OCI-LY1 (cell line): Measurements from ENCODE around the gene FHIP1A.

Experiments used
- H2AFZ ChIP-seq: fragments of 200-600 bp; sonication (generic), shearing (Covaris generic); 2 replicates; pipeline ENCODE4 v1.6.0; 2014; ENCODE audit warnings: antibody characterized with exemption, mild to moderate bottlenecking, low read length
- H3F3A ChIP-seq: fragments of 200-600 bp; sonication (generic), shearing (Covaris generic); 2 replicates; pipeline ENCODE4 v1.6.0; 2014; ENCODE audit warnings: mild to moderate bottlenecking, antibody characterized with exemption, low read length, moderate library complexity; ENCODE audit not compliant: insufficient read depth
- H3K27ac ChIP-seq: fragments of 200-600 bp; sonication (generic); 2 replicates; pipeline ENCODE4 v1.5.1; 2014; ENCODE audit warnings: low read length, mixed run types, mild to moderate bottlenecking, low read depth; ENCODE audit not compliant: poor library complexity, severe bottlenecking
- H3K27me3 ChIP-seq: fragments of 200-600 bp; sonication (generic); 2 replicates; pipeline ENCODE4 v1.6.0; 2014; ENCODE audit warnings: antibody characterized with exemption, mild to moderate bottlenecking, low read length, moderate library complexity; ENCODE audit not compliant: insufficient read depth
- H3K36me3 ChIP-seq: fragments of 200-600 bp; sonication (generic); 2 replicates; pipeline ENCODE4 v1.6.1; 2014; ENCODE audit warnings: mild to moderate bottlenecking, antibody characterized with exemption, low read length, moderate library complexity, mixed read lengths; ENCODE audit not compliant: insufficient read depth
- H3K4me1 ChIP-seq: fragments of 200-600 bp; sonication (generic); 2 replicates; pipeline ENCODE4 v1.5.1; 2014; ENCODE audit warnings: mild to moderate bottlenecking, low read length, moderate library complexity; ENCODE audit not compliant: insufficient read depth, severe bottlenecking
- H3K4me2 ChIP-seq: fragments of 200-600 bp; sonication (generic), shearing (Covaris generic); 2 replicates; pipeline ENCODE4 v1.6.1; 2014; ENCODE audit warnings: low read length
- H3K4me3 ChIP-seq: fragments of 200-600 bp; sonication (generic); 2 replicates; pipeline ENCODE4 v1.5.1; 2014; ENCODE audit warnings: low read length, low read depth, mild to moderate bottlenecking, mixed read lengths; ENCODE audit not compliant: poor library complexity, severe bottlenecking
- H3K79me2 ChIP-seq: fragments of 200-600 bp; shearing (Covaris generic); 2 replicates; pipeline ENCODE4 v1.6.1; 2016; ENCODE audit warnings: mixed run types, low read length, mixed read lengths; ENCODE audit not compliant: insufficient read depth
- H3K9ac ChIP-seq: fragments of 200-600 bp; sonication (generic), shearing (Covaris generic); 2 replicates; pipeline ENCODE4 v1.6.1; 2014; ENCODE audit warnings: mild to moderate bottlenecking, low read length, mixed read lengths
- H3K9me2 ChIP-seq: fragments of 200-600 bp; sonication (generic), shearing (Covaris generic); 2 replicates; pipeline ENCODE4 v1.6.1; 2014; ENCODE audit warnings: low read depth, mild to moderate bottlenecking, low read length, mixed read lengths
- H3K9me3 ChIP-seq: fragments of 200-600 bp; shearing (Covaris generic); 2 replicates; pipeline ENCODE4 v1.6.1; 2014; ENCODE audit warnings: low read length, mixed read lengths
- H4K20me1 ChIP-seq: fragments of 200-600 bp; sonication (generic), shearing (Covaris generic); 2 replicates; pipeline ENCODE4 v1.6.0; 2016; ENCODE audit warnings: mild to moderate bottlenecking, low read length; ENCODE audit not compliant: insufficient read depth
- EZH2 ChIP-seq: fragments of 200-600 bp; sonication (generic), shearing (Covaris generic); IDR thresholded peaks from 2 replicates; pipeline ENCODE4 v1.8.0; 2017; ENCODE audit warnings: borderline replicate concordance, mixed run types, mild to moderate bottlenecking, antibody characterized with exemption, low read length, moderate library complexity, mixed read lengths
- TF ChIP-seq, protein P1 (sequence below): fragments of 200-600 bp; sonication (generic), shearing (Covaris generic); IDR thresholded peaks from 2 replicates; pipeline ENCODE4 v1.5.1; 2017; ENCODE audit warnings: mild to moderate bottlenecking, antibody characterized with exemption, low read length, moderate library complexity, mixed read lengths

The FHIP1A gene

DNA sequence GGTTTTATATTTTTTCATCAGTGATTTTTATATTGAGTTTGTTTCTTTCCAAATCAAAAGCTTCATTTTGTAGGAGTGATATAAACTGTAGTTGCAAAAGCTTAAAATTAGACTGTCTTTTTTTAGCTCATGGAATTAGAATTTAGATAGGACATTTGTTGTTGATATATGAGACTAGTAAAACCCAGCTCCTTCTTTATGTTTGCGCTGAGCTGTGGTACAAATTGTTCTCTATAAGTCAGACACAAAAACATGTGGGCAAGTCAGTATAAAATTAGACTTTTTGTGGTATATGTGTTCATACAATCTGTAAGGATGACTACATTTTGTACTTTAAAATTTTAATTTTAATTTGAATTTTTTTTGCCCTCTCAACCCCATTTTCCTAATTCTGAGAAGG is 18.3 kb downstream of the FHIP1A start:
- Histone ChIP-seq H3K9me2 (no peaks in the 10 kb centered on the region), H3K27ac (no peak overlapping the region), H2AFZ (no peak overlapping the region), H3K36me3 (no peaks in the 10 kb centered on the region), H3K27me3 (no peaks in the 10 kb centered on the region), H3K4me1 (no peaks in the 10 kb centered on the region), H3K9ac (no peak overlapping the region), H3F3A (no peaks in the 10 kb centered on the region), H3K4me3 (no peak overlapping the region), H3K79me2 (no peaks in the 10 kb centered on the region), H3K9me3 (no peaks in the 10 kb centered on the region), H3K4me2 (no peak overlapping the region), H4K20me1 (no peaks in the 10 kb centered on the region)
- TF ChIP-seq, protein P1, sequence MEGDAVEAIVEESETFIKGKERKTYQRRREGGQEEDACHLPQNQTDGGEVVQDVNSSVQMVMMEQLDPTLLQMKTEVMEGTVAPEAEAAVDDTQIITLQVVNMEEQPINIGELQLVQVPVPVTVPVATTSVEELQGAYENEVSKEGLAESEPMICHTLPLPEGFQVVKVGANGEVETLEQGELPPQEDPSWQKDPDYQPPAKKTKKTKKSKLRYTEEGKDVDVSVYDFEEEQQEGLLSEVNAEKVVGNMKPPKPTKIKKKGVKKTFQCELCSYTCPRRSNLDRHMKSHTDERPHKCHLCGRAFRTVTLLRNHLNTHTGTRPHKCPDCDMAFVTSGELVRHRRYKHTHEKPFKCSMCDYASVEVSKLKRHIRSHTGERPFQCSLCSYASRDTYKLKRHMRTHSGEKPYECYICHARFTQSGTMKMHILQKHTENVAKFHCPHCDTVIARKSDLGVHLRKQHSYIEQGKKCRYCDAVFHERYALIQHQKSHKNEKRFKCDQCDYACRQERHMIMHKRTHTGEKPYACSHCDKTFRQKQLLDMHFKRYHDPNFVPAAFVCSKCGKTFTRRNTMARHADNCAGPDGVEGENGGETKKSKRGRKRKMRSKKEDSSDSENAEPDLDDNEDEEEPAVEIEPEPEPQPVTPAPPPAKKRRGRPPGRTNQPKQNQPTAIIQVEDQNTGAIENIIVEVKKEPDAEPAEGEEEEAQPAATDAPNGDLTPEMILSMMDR = no peak
- TF ChIP-seq EZH2 = no peak

DNA sequence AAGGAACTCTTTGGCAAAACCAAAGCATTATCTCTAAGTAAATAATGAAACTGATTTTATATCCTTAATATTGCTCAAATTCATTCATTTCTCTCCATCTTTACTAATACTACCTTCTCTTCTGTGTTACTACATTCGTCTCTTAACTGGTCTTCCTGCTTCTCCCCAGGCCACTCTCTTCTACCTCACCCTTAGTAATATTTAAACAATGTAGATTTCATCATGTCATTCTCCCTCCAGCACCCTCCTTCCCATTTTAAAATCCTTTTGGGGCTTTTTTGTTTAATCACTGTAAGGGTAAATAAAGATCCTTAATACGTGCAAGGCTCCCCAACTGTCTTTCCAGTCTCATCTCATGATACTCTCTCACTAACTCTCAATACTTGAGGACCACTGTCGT is 19.4 kb downstream of the FHIP1A start:
- no peak for TF ChIP-seq EZH2
- TF ChIP-seq, protein P1 = no peak
- no peak overlapping the region for H3K4me2 ChIP-seq
- H4K20me1 ChIP-seq = no peaks in the 10 kb centered on the region
- no peak overlapping the region for H3K4me3 ChIP-seq
- no peaks in the 10 kb centered on the region for H3K4me1 ChIP-seq
- H3K27ac ChIP-seq = no peak overlapping the region
- no peaks in the 10 kb centered on the region for H3K79me2 ChIP-seq
- no peak overlapping the region for H3K9ac ChIP-seq
- no peaks in the 10 kb centered on the region for H3K36me3 ChIP-seq
- H3K9me3 ChIP-seq = no peaks in the 10 kb centered on the region
- H3F3A ChIP-seq = no peaks in the 10 kb centered on the region
- no peak overlapping the region for H2AFZ ChIP-seq
- H3K27me3 ChIP-seq = no peaks in the 10 kb centered on the region
- H3K9me2 ChIP-seq = no peaks in the 10 kb centered on the region

DNA sequence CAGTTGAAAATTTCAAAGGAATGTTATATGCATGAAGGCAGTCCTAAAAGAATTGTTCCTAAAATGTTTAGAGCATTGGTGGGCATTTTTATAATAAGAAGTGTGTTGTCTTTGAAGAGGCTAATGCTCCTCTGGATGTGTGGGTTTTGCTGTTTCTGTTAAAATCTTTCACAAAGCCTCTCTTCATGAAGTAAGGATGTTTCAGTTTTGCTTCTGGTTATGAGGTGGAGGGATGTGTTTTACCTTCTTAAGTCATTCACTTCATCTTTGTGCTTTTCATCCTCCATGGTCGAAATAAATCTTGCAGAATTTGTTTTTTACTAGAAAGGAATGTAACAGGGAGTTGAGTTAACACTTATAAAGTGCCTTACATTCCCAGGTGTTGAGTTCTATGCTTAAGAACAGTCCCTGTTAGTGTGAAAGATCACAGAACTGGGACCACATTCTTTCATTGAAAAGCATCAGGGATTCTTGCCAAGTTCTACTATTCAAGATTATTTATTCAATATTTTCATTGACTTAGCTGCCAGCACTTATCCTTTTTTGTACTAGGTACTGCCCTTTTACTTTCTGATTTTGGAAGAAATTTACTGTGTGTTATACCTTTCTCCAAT is 21.1 kb downstream of the FHIP1A start:
- Histone ChIP-seq H3K27ac (no peak overlapping the region), H3K4me3 (no peak overlapping the region), H2AFZ (no peak overlapping the region), H4K20me1 (no peaks in the 10 kb centered on the region), H3K79me2 (no peaks in the 10 kb centered on the region), H3K9ac (no peak overlapping the region), H3K27me3 (no peaks in the 10 kb centered on the region), H3K36me3 (no peaks in the 10 kb centered on the region), H3K4me1 (no peaks in the 10 kb centered on the region), H3K4me2 (no peak overlapping the region), H3F3A (no peaks in the 10 kb centered on the region), H3K9me2 (no peaks in the 10 kb centered on the region), H3K9me3 (no peaks in the 10 kb centered on the region)
- TF ChIP-seq, protein P1 = no peak
- TF ChIP-seq EZH2 = no peak
